ENCODE measurements around the gene TRH. TPM values are rescaled to one million over a fixed set of nuclear protein-coding genes. Genes with fewer than 3 reads are reported as not detected.

The TRH gene
- total and polyA plus RNA-seq, 2 experiments from 2014 or later: 0.27 TPM; not detected in 1

DNA sequence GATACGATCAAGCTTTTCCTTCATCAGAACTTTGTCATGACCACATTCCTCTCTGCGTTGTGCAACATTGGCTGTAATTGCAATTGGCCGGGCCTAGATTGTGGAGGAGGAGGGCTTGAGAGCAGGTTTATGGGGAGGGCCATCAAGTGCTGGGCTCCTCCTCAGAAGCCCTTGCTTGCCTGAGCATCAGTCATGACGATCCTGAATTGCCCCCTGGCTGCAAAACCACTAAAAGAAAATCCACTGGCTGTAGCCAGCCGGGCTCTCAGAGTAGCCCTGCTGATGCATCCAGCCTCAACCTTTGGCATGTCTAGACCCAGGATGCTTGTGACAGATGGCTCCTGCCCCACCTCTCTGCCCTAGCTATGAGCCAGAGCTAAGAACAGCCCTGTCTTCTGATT lies 13.4 kb upstream of the TRH start:
- 75% methylated on average over 5 of the region's 5 CpGs for WGBS (ENCODE audit: low lambda C conversion rate, missing lambda C conversion rate)
- DNase-seq (ENCODE audit: low spot score): no peak
- no peak for TF ChIP-seq EZH2 (IDR thresholded peaks at IDR 0.05; ENCODE audit: borderline replicate concordance)
- no peak for TF ChIP-seq EZH2phosphoT487 (IDR thresholded peaks at IDR 0.05; ENCODE audit: low read depth, severe bottlenecking, unreplicated experiment)
- TF ChIP-seq, protein P1, sequence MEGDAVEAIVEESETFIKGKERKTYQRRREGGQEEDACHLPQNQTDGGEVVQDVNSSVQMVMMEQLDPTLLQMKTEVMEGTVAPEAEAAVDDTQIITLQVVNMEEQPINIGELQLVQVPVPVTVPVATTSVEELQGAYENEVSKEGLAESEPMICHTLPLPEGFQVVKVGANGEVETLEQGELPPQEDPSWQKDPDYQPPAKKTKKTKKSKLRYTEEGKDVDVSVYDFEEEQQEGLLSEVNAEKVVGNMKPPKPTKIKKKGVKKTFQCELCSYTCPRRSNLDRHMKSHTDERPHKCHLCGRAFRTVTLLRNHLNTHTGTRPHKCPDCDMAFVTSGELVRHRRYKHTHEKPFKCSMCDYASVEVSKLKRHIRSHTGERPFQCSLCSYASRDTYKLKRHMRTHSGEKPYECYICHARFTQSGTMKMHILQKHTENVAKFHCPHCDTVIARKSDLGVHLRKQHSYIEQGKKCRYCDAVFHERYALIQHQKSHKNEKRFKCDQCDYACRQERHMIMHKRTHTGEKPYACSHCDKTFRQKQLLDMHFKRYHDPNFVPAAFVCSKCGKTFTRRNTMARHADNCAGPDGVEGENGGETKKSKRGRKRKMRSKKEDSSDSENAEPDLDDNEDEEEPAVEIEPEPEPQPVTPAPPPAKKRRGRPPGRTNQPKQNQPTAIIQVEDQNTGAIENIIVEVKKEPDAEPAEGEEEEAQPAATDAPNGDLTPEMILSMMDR (IDR thresholded peaks at IDR 0.05; ENCODE audit: poor library complexity): no peak

DNA sequence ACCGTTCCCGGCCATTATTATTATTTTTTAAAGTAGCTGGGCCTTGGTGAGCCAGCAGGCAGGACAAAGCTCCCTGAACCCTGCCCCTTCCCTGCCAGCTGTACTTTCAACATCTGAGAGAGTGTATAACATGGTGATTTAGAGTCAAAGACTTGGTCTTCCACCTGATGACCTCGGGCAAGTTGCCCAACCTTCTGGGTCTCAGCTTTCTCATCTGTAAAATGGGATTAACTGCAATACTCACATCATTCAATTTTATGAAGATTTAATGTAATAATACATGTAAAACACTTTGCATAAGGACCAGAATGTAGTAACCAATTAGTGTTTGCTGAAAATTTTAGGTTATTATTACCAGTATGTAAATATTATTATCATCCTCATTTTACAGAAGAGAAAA lies 11.9 kb upstream of the TRH start:
- Histone ChIP-seq H3K36me3 (replicated peaks; ENCODE audit: insufficient read depth, low read depth) (no peaks in the 10 kb centered on the region), H3K27ac (no peak overlapping the region), H3K9me3 (ENCODE audit: low read depth) (no peaks in the 10 kb centered on the region), H3K79me2 (no peaks in the 10 kb centered on the region), H3K4me2 (no peak overlapping the region), H3K27me3 (no peaks in the 10 kb centered on the region), H4K20me1 (ENCODE audit: insufficient read depth, poor library complexity, severe bottlenecking) (no peaks in the 10 kb centered on the region), H2AFZ (no peak overlapping the region), H3K9me2 (replicated peaks; ENCODE audit: insufficient read depth) (no peaks in the 10 kb centered on the region), H3K4me3 (no peak overlapping the region), H3K4me1 (ENCODE audit: insufficient read depth) (no peaks in the 10 kb centered on the region)
- no peak for TF ChIP-seq EZH2 (IDR thresholded peaks at IDR 0.05; ENCODE audit: borderline replicate concordance)
- TF ChIP-seq EZH2phosphoT487 (IDR thresholded peaks at IDR 0.05; ENCODE audit: low read depth, severe bottlenecking, unreplicated experiment): no peak
- TF ChIP-seq, protein P1 (IDR thresholded peaks at IDR 0.05; ENCODE audit: poor library complexity): no peak
- 90% methylated on average over 3 of the region's 3 CpGs for WGBS (ENCODE audit: low lambda C conversion rate, missing lambda C conversion rate)
- no peak for DNase-seq (ENCODE audit: low spot score)

More for the DNA sequence above, 13.4 kb upstream of the TRH start:
- Histone ChIP-seq H3K9me3 (ENCODE audit: low read depth) (no peaks in the 10 kb centered on the region), H3K27me3 (no peaks in the 10 kb centered on the region), H3K4me2 (no peak overlapping the region), H3K9me2 (replicated peaks; ENCODE audit: insufficient read depth) (no peaks in the 10 kb centered on the region), H2AFZ (no peak overlapping the region), H3K79me2 (no peaks in the 10 kb centered on the region), H3K4me3 (no peak overlapping the region), H3K4me1 (ENCODE audit: insufficient read depth) (no peaks in the 10 kb centered on the region), H4K20me1 (ENCODE audit: insufficient read depth, poor library complexity, severe bottlenecking) (no peaks in the 10 kb centered on the region), H3K36me3 (replicated peaks; ENCODE audit: insufficient read depth, low read depth) (no peaks in the 10 kb centered on the region), H3K27ac (no peak overlapping the region)

DNA sequence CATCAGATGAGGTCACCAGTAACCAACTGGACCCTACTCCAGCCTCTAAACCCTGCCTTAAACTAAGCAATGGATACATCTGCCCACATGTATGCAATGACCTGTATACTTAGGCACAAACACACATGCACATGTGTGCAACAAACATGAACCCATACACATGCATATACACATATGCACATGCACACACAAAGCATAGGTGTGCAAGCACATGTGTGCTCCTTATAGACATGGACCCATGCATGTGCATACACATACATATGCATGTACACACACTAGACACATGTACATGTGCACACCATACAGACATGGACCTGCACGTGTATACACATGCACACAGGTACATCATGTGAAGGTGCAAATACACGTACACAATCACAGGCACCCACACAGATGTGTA lies 8.6 kb upstream of the TRH start:
- H3K36me3 ChIP-seq (replicated peaks; ENCODE audit: insufficient read depth, low read depth): no peaks in the 10 kb centered on the region
- H3K27ac ChIP-seq: no peak overlapping the region
- no peaks in the 10 kb centered on the region for H3K4me1 ChIP-seq (ENCODE audit: insufficient read depth)
- H3K4me2 ChIP-seq: no peak overlapping the region
- no peak overlapping the region for H3K4me3 ChIP-seq
- DNase-seq (ENCODE audit: low spot score): no peak
- TF ChIP-seq EZH2 (IDR thresholded peaks at IDR 0.05; ENCODE audit: borderline replicate concordance): no peak
- no peak for TF ChIP-seq EZH2phosphoT487 (IDR thresholded peaks at IDR 0.05; ENCODE audit: low read depth, severe bottlenecking, unreplicated experiment)
- TF ChIP-seq, protein P1 (IDR thresholded peaks at IDR 0.05; ENCODE audit: poor library complexity): no peak
- no peaks in the 10 kb centered on the region for H3K27me3 ChIP-seq
- no peaks in the 10 kb centered on the region for H3K9me2 ChIP-seq (replicated peaks; ENCODE audit: insufficient read depth)
- WGBS (ENCODE audit: low lambda C conversion rate, missing lambda C conversion rate): 80% methylated on average over 2 of the region's 2 CpGs
- no peak overlapping the region for H2AFZ ChIP-seq
- H4K20me1 ChIP-seq (ENCODE audit: insufficient read depth, poor library complexity, severe bottlenecking): no peaks in the 10 kb centered on the region
- no peaks in the 10 kb centered on the region for H3K79me2 ChIP-seq
- no peaks in the 10 kb centered on the region for H3K9me3 ChIP-seq (ENCODE audit: low read depth)

DNA sequence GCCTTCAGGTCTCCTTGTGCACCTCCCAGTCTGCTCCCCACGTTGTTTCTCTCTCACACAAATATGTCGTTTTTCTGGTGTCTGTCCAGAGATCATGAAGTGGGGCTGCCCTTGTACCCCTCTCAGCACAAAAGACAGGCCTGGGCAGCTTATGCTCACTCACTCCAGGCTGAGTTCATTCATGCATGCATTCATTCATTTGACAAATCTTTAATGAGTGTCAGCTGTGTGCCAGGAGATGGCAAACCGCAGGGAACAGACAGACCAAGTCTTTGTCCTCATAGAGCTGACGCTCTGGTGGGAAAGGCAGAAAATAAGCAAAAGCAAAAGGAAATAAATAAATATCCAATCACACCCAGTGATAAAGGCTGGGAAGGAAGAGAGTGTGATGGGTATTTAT lies 7.6 kb upstream of the TRH start:
- Histone ChIP-seq H3K4me3 (no peak overlapping the region), H3K27ac (no peak overlapping the region), H3K4me2 (no peak overlapping the region), H3K36me3 (replicated peaks; ENCODE audit: insufficient read depth, low read depth) (no peaks in the 10 kb centered on the region), H3K27me3 (no peaks in the 10 kb centered on the region), H3K4me1 (ENCODE audit: insufficient read depth) (no peaks in the 10 kb centered on the region), H3K79me2 (no peaks in the 10 kb centered on the region), H3K9me2 (replicated peaks; ENCODE audit: insufficient read depth) (no peaks in the 10 kb centered on the region), H4K20me1 (ENCODE audit: insufficient read depth, poor library complexity, severe bottlenecking) (no peaks in the 10 kb centered on the region), H2AFZ (no peak overlapping the region), H3K9me3 (ENCODE audit: low read depth) (no peaks in the 10 kb centered on the region)
- DNase-seq (ENCODE audit: low spot score): no peak
- WGBS (ENCODE audit: low lambda C conversion rate, missing lambda C conversion rate): 86% methylated on average over 4 of the region's 4 CpGs
- no peak for TF ChIP-seq EZH2 (IDR thresholded peaks at IDR 0.05; ENCODE audit: borderline replicate concordance)
- TF ChIP-seq EZH2phosphoT487 (IDR thresholded peaks at IDR 0.05; ENCODE audit: low read depth, severe bottlenecking, unreplicated experiment): no peak
- TF ChIP-seq, protein P1 (IDR thresholded peaks at IDR 0.05; ENCODE audit: poor library complexity): no peak

All from hepatocyte (in vitro differentiated cells).